Measurements from ENCODE around the gene ADRB1.

DNA sequence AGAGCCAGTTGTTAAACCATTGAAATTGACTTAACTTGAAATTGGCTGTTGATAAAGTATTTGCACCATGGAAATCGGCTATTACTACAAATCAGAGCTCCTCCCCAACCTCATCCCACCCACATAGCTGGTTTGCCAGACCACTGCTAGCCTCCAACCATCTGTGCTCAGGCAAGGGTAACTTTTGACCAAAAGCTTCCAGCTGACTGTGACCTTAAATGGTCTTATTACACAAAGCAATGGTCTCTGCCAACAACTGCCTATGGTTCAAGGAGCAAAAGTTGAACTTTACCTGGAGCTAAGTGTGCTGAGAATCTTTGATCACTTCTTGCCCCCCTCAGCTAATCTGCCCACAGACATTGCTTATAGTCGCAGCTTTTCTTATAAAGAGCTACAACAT is 48.5 kb upstream of the ADRB1 start:
- TF ChIP-seq YY1 (IDR thresholded peaks at IDR 0.05; ENCODE audit: insufficient read depth, insufficient read length) (no peak), SUZ12 (IDR thresholded peaks at IDR 0.05; ENCODE audit: extremely low read depth, insufficient read depth, insufficient read length) (no peak), ZNF274 (IDR thresholded peaks at IDR 0.05; ENCODE audit: low read depth, low read length) (no peak)

Measured in NT2/D1 (cell line).